ENCODE data around the gene FXYD7. TPM values are rescaled to one million over a fixed set of nuclear protein-coding genes. Genes with fewer than 3 reads are reported as not detected.
"Not testable (repeated sequence)": the region's sequence is repeated elsewhere in the genome, so short reads cannot be mapped to it uniquely, and the experiment has no call there.

FXYD7 gene
- total and polyA plus RNA-seq, 2 of the 13 experiments (the other 11 are each of a cell fraction or from before 2014, with no cell fraction given) = 0.55 TPM; not detected in 1

- Histone ChIP-seq H3K79me2 (ENCODE audit: insufficient read depth, low read length) (no peaks in the 10 kb centered on the region), H4K20me1 (ENCODE audit: insufficient read depth, low read length) (no peaks in the 10 kb centered on the region), H3K27me3 (ENCODE audit: control insufficient read depth in 1 of 2, insufficient read depth in 2 of 2, low read length in 2 of 2) (peaks cover 0 to 7% of the 10 kb centered on the region in 2 experiments; a peak in 2 of 5 replicates), H3K4me3 (replicated peaks in 1 of 3; ENCODE audit: insufficient read depth in 1 of 3, low read depth in 2 of 3, low read length in 3 of 3) (no peak overlapping the region), H3K4me2 (ENCODE audit: low read depth, low read length) (no peak overlapping the region), H3K36me3 (replicated peaks in 1 of 2; ENCODE audit: control insufficient read depth in 1 of 2, insufficient read depth in 2 of 2, low read length in 2 of 2) (no peaks in the 10 kb centered on the region), H3K9ac (ENCODE audit: insufficient read depth, low read depth, low read length) (no peak overlapping the region), H3K9me3 (ENCODE audit: low read length) (no peaks in the 10 kb centered on the region), H3K4me1 (ENCODE audit: insufficient read depth, low read length) (peaks cover 14% of the 10 kb centered on the region; the same call in 1 of the 2 replicates), H2AFZ (ENCODE audit: low read length) (no peak overlapping the region), H3K27ac (ENCODE audit: extremely low read length, insufficient read depth, low read length) (no peak overlapping the region)
- ChIA-PET POLR2A (no interaction called here), CTCF (ENCODE audit: low intra/inter-chr PET ratio, low total read pairs) (no interaction called here)
- ATAC-seq = no peak
- TF ChIP-seq E2F1 (CRISPR knock-in tag; IDR thresholded peaks at IDR 0.05) (no peak), ZNF274 (CRISPR knock-in tag; IDR thresholded peaks at IDR 0.05) (no peak)
- 0% methylated on average over 2 of the region's 2 CpGs for WGBS (ENCODE audit: low lambda C conversion rate)
- no peak for FAIRE-seq
- in situ Hi-C loops (cut with HindIII; ENCODE audit: extremely low pct_ligation_motif_present, low pct_unique_long_range_greater_than_20kb) (no loop called here), intact Hi-C loops (cut with micrococcal nuclease; ENCODE audit: unreplicated experiment) (no loop called here)
- no TSS peak for BruUV-seq (replicated peaks)
- DNase-seq (ENCODE audit: low spot score) = no peak
Measured at GRCh38 chr19:35195830-35196229, 52.8 kb downstream of the FXYD7 start.

GRCh38 chr19:35196861-35197260 is 53.8 kb downstream of the FXYD7 start:
- H3K4me2 ChIP-seq (ENCODE audit: low read depth, low read length); H4K20me1 ChIP-seq (ENCODE audit: insufficient read depth, low read length); H3K9ac ChIP-seq (ENCODE audit: insufficient read depth, low read depth, low read length); BruUV-seq (replicated peaks); intact Hi-C loops (cut with micrococcal nuclease; ENCODE audit: unreplicated experiment); H2AFZ ChIP-seq (ENCODE audit: low read length); DNase-seq (ENCODE audit: low spot score); H3K27me3 ChIP-seq (ENCODE audit: control insufficient read depth in 1 of 2, insufficient read depth in 2 of 2, low read length in 2 of 2); in situ Hi-C loops (cut with HindIII; ENCODE audit: extremely low pct_ligation_motif_present, low pct_unique_long_range_greater_than_20kb); H3K36me3 ChIP-seq (replicated peaks in 1 of 2; ENCODE audit: control insufficient read depth in 1 of 2, insufficient read depth in 2 of 2, low read length in 2 of 2); ATAC-seq; H3K27ac ChIP-seq (ENCODE audit: extremely low read length, insufficient read depth, low read length); POLR2A ChIA-PET; H3K4me3 ChIP-seq (replicated peaks in 1 of 3; ENCODE audit: insufficient read depth in 1 of 3, low read depth in 2 of 3, low read length in 3 of 3); H3K9me3 ChIP-seq (ENCODE audit: low read length); FAIRE-seq; CTCF ChIA-PET (ENCODE audit: low intra/inter-chr PET ratio, low total read pairs); H3K79me2 ChIP-seq (ENCODE audit: insufficient read depth, low read length): not testable (repeated sequence)
- peaks cover 14% of the 10 kb centered on the region; the same call in 1 of the 2 replicates for H3K4me1 ChIP-seq (ENCODE audit: insufficient read depth, low read length)
- WGBS (ENCODE audit: low lambda C conversion rate) = 17% methylated on average over 6 of the region's 6 CpGs

All from HepG2 (cell line).